Body of pancreas (tissue), 4 donors: ENCODE data around the gene YIF1B.

Source experiments
- POLR2A ChIP-seq, 3 donors: fragments of 450-650 bp; IDR thresholded peaks; one replicate each; pipeline ENCODE4 v1.6.1; 2016; ENCODE audit warnings: antibody characterized with exemption in 3 of 3, mild to moderate bottlenecking in 2 of 3
- TF ChIP-seq, protein P1 (sequence below), 7 experiments: fragments of 450-650 bp in 4 of 7; fragments of 200-600 bp in 3 of 7; sonication (generic) in 3 of 7; IDR thresholded peaks; one replicate each; pipeline ENCODE4 v1.5.1; 2016 to 2019; ENCODE audit warnings: antibody characterized with exemption in 7 of 7

DNA sequence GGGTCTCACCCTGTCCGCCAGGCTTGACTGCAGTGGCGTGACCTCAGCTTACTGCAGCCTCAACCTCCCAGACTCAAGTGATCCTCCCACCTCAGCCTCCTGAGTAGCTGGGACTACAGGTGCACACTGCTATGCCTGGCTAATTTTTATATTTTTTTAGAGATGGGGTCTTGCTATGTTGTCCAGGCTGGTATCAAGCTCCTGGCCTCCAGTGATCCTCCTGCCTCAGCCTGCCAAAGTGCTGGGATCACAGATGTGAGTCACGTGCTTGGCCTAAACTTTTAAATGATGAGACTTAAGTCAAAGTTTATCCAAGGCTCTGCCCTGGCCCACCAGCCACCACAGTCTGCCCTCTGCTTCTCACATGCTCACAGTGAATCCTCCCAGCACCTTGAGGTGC is 9.5 kb downstream of the YIF1B start:
- TF ChIP-seq, protein P1, sequence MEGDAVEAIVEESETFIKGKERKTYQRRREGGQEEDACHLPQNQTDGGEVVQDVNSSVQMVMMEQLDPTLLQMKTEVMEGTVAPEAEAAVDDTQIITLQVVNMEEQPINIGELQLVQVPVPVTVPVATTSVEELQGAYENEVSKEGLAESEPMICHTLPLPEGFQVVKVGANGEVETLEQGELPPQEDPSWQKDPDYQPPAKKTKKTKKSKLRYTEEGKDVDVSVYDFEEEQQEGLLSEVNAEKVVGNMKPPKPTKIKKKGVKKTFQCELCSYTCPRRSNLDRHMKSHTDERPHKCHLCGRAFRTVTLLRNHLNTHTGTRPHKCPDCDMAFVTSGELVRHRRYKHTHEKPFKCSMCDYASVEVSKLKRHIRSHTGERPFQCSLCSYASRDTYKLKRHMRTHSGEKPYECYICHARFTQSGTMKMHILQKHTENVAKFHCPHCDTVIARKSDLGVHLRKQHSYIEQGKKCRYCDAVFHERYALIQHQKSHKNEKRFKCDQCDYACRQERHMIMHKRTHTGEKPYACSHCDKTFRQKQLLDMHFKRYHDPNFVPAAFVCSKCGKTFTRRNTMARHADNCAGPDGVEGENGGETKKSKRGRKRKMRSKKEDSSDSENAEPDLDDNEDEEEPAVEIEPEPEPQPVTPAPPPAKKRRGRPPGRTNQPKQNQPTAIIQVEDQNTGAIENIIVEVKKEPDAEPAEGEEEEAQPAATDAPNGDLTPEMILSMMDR (IDR thresholded peaks at IDR 0.05) = no peak
- TF ChIP-seq POLR2A (IDR thresholded peaks at IDR 0.05) = no peak
